Adrenal gland (tissue), 12 donors: Measurements from ENCODE around the gene CHST11. TPM values are rescaled to one million over a fixed set of nuclear protein-coding genes. Genes with fewer than 3 reads are reported as not detected.

Experiments used
- DNase-seq, 7 donors: peaks; one replicate each; pipeline ENCODE4 v3.0.0-alpha.2; 2019 to 2020
- H3K27ac ChIP-seq, 5 donors: fragments of 200-600 bp; sonication (generic) in 4 of 5; 1 replicate in 3 of 5; 2 replicates in 2 of 5; pipeline versions ENCODE4 v1.5.1 to v1.8.0; 2016 to 2020; ENCODE audit warnings: mild to moderate bottlenecking in 1 of 5
- H3K27me3 ChIP-seq: fragments of 200-600 bp; 2 replicates; pipeline ENCODE4 v1.8.0; 2021
- H3K36me3 ChIP-seq, 2 donors: fragments of 200-600 bp; replicated peaks in 1 of 2; 1 replicate in 1 of 2; 2 replicates in 1 of 2; pipeline versions ENCODE4 v1.5.1 to v1.8.0; 2018 to 2022
- H3K4me1 ChIP-seq, 2 donors: fragments of 200-600 bp; replicated peaks in 1 of 2; 1 replicate in 1 of 2; 2 replicates in 1 of 2; pipeline versions ENCODE4 v1.5.1 to v1.8.0; 2018 to 2021
- H3K4me3 ChIP-seq, 4 donors: fragments of 200-600 bp; sonication (generic) in 3 of 4; one replicate each; pipeline ENCODE4 v1.5.1; 2016 to 2018
- H3K9me3 ChIP-seq, 3 donors: fragments of 200-600 bp; sonication (generic) in 1 of 3; replicated peaks in 1 of 3; 1 replicate in 2 of 3; 2 replicates in 1 of 3; pipeline versions ENCODE4 v1.5.1 to v1.8.0; 2016 to 2021
- CTCF ChIP-seq, 6 experiments: fragments of 450-650 bp in 4 of 6; fragments of 200-600 bp in 2 of 6; sonication (generic) in 1 of 6; IDR thresholded peaks; 1 replicate in 5 of 6; 2 replicates in 1 of 6; pipeline versions ENCODE4 v1.5.1 to v1.8.0; 2016 to 2021; ENCODE audit warnings: antibody characterized with exemption in 6 of 6, mild to moderate bottlenecking in 2 of 6, moderate library complexity in 1 of 6
- POLR2A ChIP-seq, 2 donors: fragments of 450-650 bp; IDR thresholded peaks; one replicate each; pipeline ENCODE4 v1.6.1; 2017; ENCODE audit warnings: antibody characterized with exemption in 2 of 2, mild to moderate bottlenecking in 2 of 2, moderate library complexity in 1 of 2
- whole genome bisulfite sequencing, 4 donors: extraction: QIAGEN DNeasy Blood & Tissue Kit in 2 of 4; methylation state at CpG; one replicate each; pipeline versions ENCODE4 v1.1.5 to v1.1.7; 2013 to 2017; 5-methylcytosine and 5-hydroxymethylcytosine counted together
- intact Hi-C, 2 donors: fragments of 100-400 bp; cut with DNase I; formaldehyde crosslinking; loops; one replicate each; pipeline versions ENCODE4 v1.14.1 to v1.15.0; 2022 to 2023
- polyA plus RNA-seq, 3 donors: library from polyadenylated mRNA; stranded (reverse); fragments of 200-250 nt in 2 of 3; fragments of 350-450 nt in 1 of 3; fragmentation: Illumina TruSeq in 1 of 3; extraction: RNeasy Lipid Tissue Mini Kit (QIAGEN cat#74804) in 1 of 3; gene quantifications; one replicate each; pipeline ENCODE4 v1.2.3, GENCODE V29; 2013 to 2014
- total RNA-seq, 9 donors: library from RNA; depleted of rRNA in 4 of 9; stranded (reverse); fragments of >200 nt in 4 of 9; fragments of 120-200 nt in 1 of 9; fragmentation: NEBNext Ultra II Directional in 1 of 9; extraction: Animal tissue kit (Norgen Biotek cat#: 25700) in 1 of 9; gene quantifications; one replicate each; pipeline versions ENCODE4 v1.1.0 to v1.2.4, GENCODE V29; 2013 to 2023
- donor health status: healthy with polysubstance abuse.
- donor health status: Bipolar disorder and iron deficiency.
- donor health status: DM: yes; HTN: yes; CAD: no.
- donor health status: DM: no; HTN: no; CAD: no.
- donor health status: DM: no; HTN: no; CAD: no.
- donor health status: DM: yes; HTN: yes; CAD: no.

The CHST11 gene
- total and polyA plus RNA-seq, 12 donors, result 6.2 to 95.1 (median 29.8) TPM

- H3K27ac ChIP-seq, result no peak overlapping the region
- no peaks in the 10 kb centered on the region for H3K36me3 ChIP-seq
- WGBS, 4 donors, result 65 to 98% (median 95%) methylated on average over 3 of the region's 3 CpGs
- H3K4me3 ChIP-seq, result no peak overlapping the region
- H3K27me3 ChIP-seq, result no peaks in the 10 kb centered on the region
- intact Hi-C loops, result no loop called here
- H3K9me3 ChIP-seq, result no peaks in the 10 kb centered on the region
- no peak for DNase-seq
- peaks cover 2 to 19% of the 10 kb centered on the region in 2 donors for H3K4me1 ChIP-seq
- TF ChIP-seq POLR2A (IDR thresholded peaks at IDR 0.05) (no peak), CTCF (IDR thresholded peaks at IDR 0.05) (no peak)
Observed at GRCh38 chr12:104529130-104529874, 72.6 kb downstream of the CHST11 start.

DNA sequence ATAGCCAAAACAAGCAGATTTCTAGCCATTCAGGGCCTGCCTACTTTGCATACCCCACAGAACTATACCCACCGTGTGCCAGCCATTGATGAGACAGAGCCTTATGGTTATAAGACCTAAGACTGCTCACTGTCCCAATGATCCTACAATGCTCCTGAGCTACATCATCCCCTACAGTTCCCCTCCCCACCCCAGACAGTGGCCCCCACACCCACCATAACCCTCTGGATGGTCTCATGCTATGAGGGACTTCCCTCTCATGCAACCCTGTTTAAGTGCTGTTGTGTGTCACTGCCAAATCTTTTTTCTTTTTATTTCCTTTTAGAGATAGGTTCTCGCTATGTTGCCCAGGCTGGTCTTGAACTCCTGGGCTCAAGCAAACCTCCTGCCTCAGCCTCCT, 75.9 kb downstream of the CHST11 start:
- no peak overlapping the region for H3K4me3 ChIP-seq
- H3K27me3 ChIP-seq, result no peaks in the 10 kb centered on the region
- no peak for DNase-seq
- peaks cover 5 to 18% of the 10 kb centered on the region in 2 donors for H3K4me1 ChIP-seq
- no peak overlapping the region for H3K27ac ChIP-seq
- H3K36me3 ChIP-seq, result no peaks in the 10 kb centered on the region
- 44 to 100% (median 100%) methylated on average over 2 of the region's 2 CpGs for WGBS, 4 donors
- H3K9me3 ChIP-seq, result no peaks in the 10 kb centered on the region
- intact Hi-C loops, result no loop called here
- TF ChIP-seq POLR2A (IDR thresholded peaks at IDR 0.05), result no peak
- no peak for TF ChIP-seq CTCF (IDR thresholded peaks at IDR 0.05)

DNA sequence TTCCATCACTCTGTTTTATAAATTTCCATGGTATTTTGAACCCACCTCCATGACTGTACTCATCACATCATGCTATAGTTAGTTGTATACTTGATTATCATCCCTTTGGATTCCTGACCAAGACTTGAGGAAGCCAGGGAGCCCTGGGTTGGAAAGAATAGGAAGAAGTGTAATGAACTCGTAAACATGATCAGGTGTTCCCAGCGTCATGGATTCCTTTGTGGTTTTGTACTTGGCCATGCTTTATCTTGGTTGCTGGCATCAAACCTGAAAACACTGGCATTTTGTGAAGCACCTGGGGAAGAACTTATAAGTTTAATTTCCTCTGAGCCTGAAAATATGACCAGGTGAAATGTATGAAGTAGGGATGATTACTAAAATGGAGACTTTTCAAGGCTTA, 76.4 kb downstream of the CHST11 start:
- intact Hi-C loops, result no loop called here
- no peaks in the 10 kb centered on the region for H3K27me3 ChIP-seq
- peak overlapping the region in 1 of 5 donors; percentile 7 for H3K27ac ChIP-seq
- H3K9me3 ChIP-seq, result no peaks in the 10 kb centered on the region
- H3K4me3 ChIP-seq, result no peak overlapping the region
- no peak for DNase-seq
- peaks cover 5 to 18% of the 10 kb centered on the region in 2 donors for H3K4me1 ChIP-seq
- TF ChIP-seq POLR2A (IDR thresholded peaks at IDR 0.05), result no peak
- no peak for TF ChIP-seq CTCF (IDR thresholded peaks at IDR 0.05)
- 90 to 92% (median 90%) methylated on average over 2 of the region's 2 CpGs for WGBS, 4 donors
- H3K36me3 ChIP-seq, result no peaks in the 10 kb centered on the region

- TF ChIP-seq POLR2A (IDR thresholded peaks at IDR 0.05) (no peak), CTCF (IDR thresholded peaks at IDR 0.05) (no peak)
- Histone ChIP-seq H3K27ac (peak overlapping the region in 3 of 5 donors; percentile 7 to 62 (median 45)), H3K4me3 (no peak overlapping the region), H3K4me1 (peaks cover 5 to 18% of the 10 kb centered on the region in 2 donors), H3K9me3 (no peaks in the 10 kb centered on the region), H3K27me3 (no peaks in the 10 kb centered on the region), H3K36me3 (no peaks in the 10 kb centered on the region)
- peak in 6 of 7 donors; percentile 43 to 60 (median 48) for DNase-seq
- WGBS, 4 donors, result 22 to 30% (median 28%) methylated on average over 8 to 10 of the region's 10 CpGs
- intact Hi-C loops, result no loop called here
Observed at GRCh38 chr12:104534162-104534856, 77.6 kb downstream of the CHST11 start.
